A673 (cell line): ENCODE data around the gene NEMF. TPM values are rescaled to one million over a fixed set of nuclear protein-coding genes. Genes with fewer than 3 reads are reported as not detected.

Experiments used
- BruUV-seq: library from RNA; stranded (reverse); fragments of 400-500 nt; replicated peaks from 2 replicates; lab custom pipeline; 2021; lab: Mats Ljungman, UMichigan
- CTCF ChIA-PET: fragments of 300-600 bp; sonication (Branson Sonifier 250); formaldehyde crosslinking; loops from one replicate; lab custom pipeline; 2022; ENCODE audit warnings: antibody characterized with exemption; lab: Charles Lee
- POLR2A ChIA-PET: fragments of 300-600 bp; sonication (Branson Sonifier 250); formaldehyde crosslinking; loops from one replicate; lab custom pipeline; 2022; ENCODE audit warnings: antibody characterized with exemption; ENCODE audit not compliant: low non-redundant PET; lab: Charles Lee
- DNase-seq: peaks from one replicate; pipeline ENCODE4 v3.0.0-alpha.2; 2015; ENCODE audit warnings: low spot score
- H3K27ac ChIP-seq: fragments of 200-600 bp; sonication (generic); 2 replicates; pipeline ENCODE4 v1.5.1; 2016; ENCODE audit warnings: mixed run types, low read depth, mild to moderate bottlenecking, mixed read lengths, antibody characterized with exemption, low read length; ENCODE audit not compliant: poor library complexity, severe bottlenecking
- H3K27me3 ChIP-seq: fragments of 200-600 bp; sonication (generic); replicated peaks from 2 replicates; pipeline ENCODE4 v1.6.1; 2017; ENCODE audit warnings: mixed run types, low read depth, mild to moderate bottlenecking, mixed read lengths, antibody characterized with exemption, low read length; ENCODE audit not compliant: insufficient read depth, poor library complexity
- H3K36me3 ChIP-seq: fragments of 200-600 bp; sonication (generic); 2 replicates; pipeline ENCODE4 v1.6.1; 2016; ENCODE audit warnings: mixed run types, mild to moderate bottlenecking, mixed read lengths, antibody characterized with exemption, low read length; ENCODE audit not compliant: insufficient read depth, poor library complexity, severe bottlenecking
- H3K4me1 ChIP-seq: fragments of 200-600 bp; sonication (generic); 2 replicates; pipeline ENCODE4 v1.6.1; 2017; ENCODE audit warnings: mixed run types, mild to moderate bottlenecking, mixed read lengths, antibody characterized with exemption, low read length; ENCODE audit not compliant: insufficient read depth, poor library complexity, severe bottlenecking
- H3K4me3 ChIP-seq: fragments of 200-600 bp; sonication (generic); 2 replicates; pipeline ENCODE4 v1.5.1; 2016; ENCODE audit warnings: low read depth, mixed run types, mild to moderate bottlenecking, mixed read lengths, low read length; ENCODE audit not compliant: poor library complexity, severe bottlenecking
- H3K9me3 ChIP-seq: fragments of 200-600 bp; sonication (generic); 2 replicates; pipeline ENCODE4 v1.6.1; 2016; ENCODE audit warnings: mixed run types, low read depth, mild to moderate bottlenecking, mixed read lengths, antibody characterized with exemption, low read length; ENCODE audit not compliant: poor library complexity, severe bottlenecking
- EZH2 ChIP-seq: fragments of 200-600 bp; sonication (generic); IDR thresholded peaks from 2 replicates; pipeline ENCODE4 v1.6.1; 2017; ENCODE audit warnings: borderline replicate concordance, low read depth, mild to moderate bottlenecking, mixed read lengths, antibody characterized with exemption, low read length; ENCODE audit not compliant: poor library complexity, severe bottlenecking
- intact Hi-C: fragments of 100-400 bp; cut with micrococcal nuclease; formaldehyde crosslinking; loops from one replicate; pipeline ENCODE4 v1.10.0; 2022; ENCODE audit not compliant: unreplicated experiment
- total RNA-seq: library from RNA; stranded (reverse); gene quantifications from 2 replicates; pipeline ENCODE4 v1.2.3, GENCODE V29; 2021
- TF ChIP-seq, protein P1 (sequence below): fragments of 300-800, 200-600 bp; sonication (generic); conservative IDR thresholded peaks from 2 replicates; pipeline ENCODE4 v1.5.1; 2017; ENCODE audit warnings: low read depth, mild to moderate bottlenecking, antibody characterized with exemption, low read length, moderate library complexity, mixed read lengths

The NEMF gene
- total RNA-seq, 1 experiment from 2014 or later = 77.5 TPM

DNA sequence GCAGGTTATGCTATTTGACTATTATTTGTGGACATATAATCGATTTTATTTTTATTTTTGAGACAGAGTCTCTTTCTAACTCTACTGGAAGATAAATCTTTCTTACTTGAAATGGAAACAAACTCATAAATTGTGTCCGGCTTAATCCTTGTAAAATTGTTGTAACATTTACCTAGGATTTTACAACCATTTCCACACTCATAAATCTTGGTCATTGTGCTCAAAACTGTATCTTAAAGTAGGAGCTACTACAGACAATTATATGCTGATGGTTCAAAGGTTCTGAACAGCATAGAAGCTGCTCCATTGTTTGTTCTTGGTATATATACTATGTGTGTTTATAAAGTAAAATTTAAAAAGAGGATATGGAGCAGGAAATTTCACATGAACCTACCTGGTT is 35.7 kb upstream of the NEMF start:
- H3K4me1 ChIP-seq = peaks cover 5% of the 10 kb centered on the region

DNA sequence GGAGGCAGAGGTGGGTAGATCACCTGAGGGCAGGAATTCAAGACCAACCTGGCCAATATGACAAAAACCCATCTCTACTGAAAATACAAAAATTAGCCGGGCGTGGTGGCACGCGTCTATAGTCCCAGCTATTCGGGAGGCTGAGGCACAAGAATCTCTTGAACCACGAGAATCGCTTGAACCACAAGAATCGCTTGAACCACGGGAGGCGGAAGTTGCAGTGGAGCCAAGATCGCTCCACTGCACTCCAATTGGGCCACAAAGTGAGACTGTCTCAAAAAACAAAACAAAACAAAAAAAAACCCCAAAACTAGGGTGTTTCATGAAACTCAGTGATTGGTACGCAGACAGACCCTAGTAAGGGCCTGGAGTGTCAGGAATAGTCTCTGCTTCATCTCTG is 33.9 kb upstream of the NEMF start:
- no peak for DNase-seq
- Histone ChIP-seq H3K9me3 (no peaks in the 10 kb centered on the region), H3K36me3 (no peaks in the 10 kb centered on the region), H3K4me3 (no peak overlapping the region), H3K27ac (no peak overlapping the region), H3K27me3 (no peaks in the 10 kb centered on the region), H3K4me1 (peaks cover 3% of the 10 kb centered on the region)
- TF ChIP-seq EZH2 = no peak
- TF ChIP-seq, protein P1, sequence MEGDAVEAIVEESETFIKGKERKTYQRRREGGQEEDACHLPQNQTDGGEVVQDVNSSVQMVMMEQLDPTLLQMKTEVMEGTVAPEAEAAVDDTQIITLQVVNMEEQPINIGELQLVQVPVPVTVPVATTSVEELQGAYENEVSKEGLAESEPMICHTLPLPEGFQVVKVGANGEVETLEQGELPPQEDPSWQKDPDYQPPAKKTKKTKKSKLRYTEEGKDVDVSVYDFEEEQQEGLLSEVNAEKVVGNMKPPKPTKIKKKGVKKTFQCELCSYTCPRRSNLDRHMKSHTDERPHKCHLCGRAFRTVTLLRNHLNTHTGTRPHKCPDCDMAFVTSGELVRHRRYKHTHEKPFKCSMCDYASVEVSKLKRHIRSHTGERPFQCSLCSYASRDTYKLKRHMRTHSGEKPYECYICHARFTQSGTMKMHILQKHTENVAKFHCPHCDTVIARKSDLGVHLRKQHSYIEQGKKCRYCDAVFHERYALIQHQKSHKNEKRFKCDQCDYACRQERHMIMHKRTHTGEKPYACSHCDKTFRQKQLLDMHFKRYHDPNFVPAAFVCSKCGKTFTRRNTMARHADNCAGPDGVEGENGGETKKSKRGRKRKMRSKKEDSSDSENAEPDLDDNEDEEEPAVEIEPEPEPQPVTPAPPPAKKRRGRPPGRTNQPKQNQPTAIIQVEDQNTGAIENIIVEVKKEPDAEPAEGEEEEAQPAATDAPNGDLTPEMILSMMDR = no peak
- ChIA-PET CTCF (no interaction called here), POLR2A (no interaction called here)
- no TSS peak for BruUV-seq
- intact Hi-C loops = no loop called here

More for the DNA sequence above, 35.7 kb upstream of the NEMF start:
- intact Hi-C loops = no loop called here
- TF ChIP-seq, protein P1 = no peak
- no peak for TF ChIP-seq EZH2
- Histone ChIP-seq H3K27me3 (no peaks in the 10 kb centered on the region), H3K9me3 (no peaks in the 10 kb centered on the region), H3K4me3 (no peak overlapping the region), H3K27ac (no peak overlapping the region), H3K36me3 (no peaks in the 10 kb centered on the region)
- CTCF ChIA-PET = no interaction called here
- BruUV-seq = no TSS peak
- DNase-seq = no peak
- POLR2A ChIA-PET = no interaction called here

DNA sequence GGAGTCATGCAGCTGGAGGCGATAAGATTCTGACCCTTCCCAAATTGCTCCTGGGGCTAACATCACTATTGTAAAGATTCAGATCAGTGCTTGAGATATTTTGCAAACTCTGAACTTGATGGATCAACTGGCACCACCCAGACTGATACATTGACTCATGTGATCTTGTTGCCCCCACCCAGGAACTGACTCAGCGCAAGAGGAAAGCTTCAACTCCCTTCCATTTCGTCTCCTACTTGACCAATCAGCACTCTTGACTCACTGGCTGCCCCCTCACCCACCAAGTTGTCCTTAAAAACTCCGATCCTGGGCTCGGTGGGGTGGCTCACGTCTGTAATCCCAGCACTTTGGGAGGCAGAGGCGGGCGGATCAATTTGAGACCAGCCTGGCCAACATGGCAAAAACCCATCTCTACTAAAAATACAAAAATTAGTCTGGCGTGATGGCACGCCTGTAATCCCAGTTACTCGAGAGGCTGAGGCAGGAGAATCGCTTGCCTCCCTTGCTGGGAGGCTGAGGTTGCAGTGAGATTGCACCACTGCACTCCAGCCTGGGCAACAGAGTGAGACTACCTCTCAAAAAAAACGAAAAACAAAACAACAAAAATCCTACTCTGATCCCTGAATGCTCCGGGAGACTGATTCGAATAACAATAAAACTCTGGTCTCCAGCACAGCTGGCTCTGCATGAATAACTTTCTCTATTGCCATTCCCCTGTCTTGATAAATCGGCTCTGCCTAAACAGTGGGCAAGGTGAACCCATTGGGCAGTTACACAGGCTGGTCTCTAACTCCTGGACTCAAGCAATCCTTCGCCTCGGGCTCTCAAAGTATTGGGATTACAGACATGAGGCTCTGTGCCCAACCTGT is 30.5 kb upstream of the NEMF start:
- CTCF ChIA-PET = no interaction called here
- POLR2A ChIA-PET = no interaction called here

More for the DNA sequence above, 30.5 kb upstream of the NEMF start:
- BruUV-seq = no TSS peak
- TF ChIP-seq EZH2 = no peak
- TF ChIP-seq, protein P1 = no peak
- no peak overlapping the region for H3K4me3 ChIP-seq
- no peaks in the 10 kb centered on the region for H3K27me3 ChIP-seq
- H3K27ac ChIP-seq = no peak overlapping the region
- H3K36me3 ChIP-seq = no peaks in the 10 kb centered on the region
- DNase-seq = no peak
- no peaks in the 10 kb centered on the region for H3K9me3 ChIP-seq
- H3K4me1 ChIP-seq = peaks cover 20% of the 10 kb centered on the region
- intact Hi-C loops = no loop called here
